IMR-90 (cell line): ENCODE measurements around the gene PVALEF. TPM values are rescaled to one million over a fixed set of nuclear protein-coding genes. Genes with fewer than 3 reads are reported as not detected.

Experiments used
- ATAC-seq: fragments of 200-7000 bp; cut with Tn5 transposase; 2 replicates; pipeline ENCODE4 v1.9.1; 2020; ENCODE audit warnings: low read depth, mild to moderate bottlenecking, moderate library complexity
- BruUV-seq: library from RNA; stranded (reverse); fragments of 400-500 nt; replicated peaks from 2 replicates; lab custom pipeline; 2021; lab: Mats Ljungman, UMichigan
- CTCF ChIA-PET: fragments of 300-600 bp; formaldehyde crosslinking; extraction: SDS; loops from one replicate; lab custom pipeline; 2021; ENCODE audit warnings: antibody characterized with exemption; lab: Yijun Ruan, JAX
- POLR2A ChIA-PET: fragments of 300-600 bp; sonication (Branson Sonifier 250); formaldehyde crosslinking; loops from one replicate; lab custom pipeline; 2022; ENCODE audit warnings: antibody characterized with exemption; ENCODE audit not compliant: unreplicated experiment; lab: Charles Lee
- DNase-seq: peaks from one replicate; pipeline ENCODE4 v3.0.0; 2013
- H2AFZ ChIP-seq: replicated peaks from 2 replicates; pipeline ENCODE3; 2013; ENCODE audit warnings: low read length, mild to moderate bottlenecking; ENCODE audit not compliant: poor library complexity
- H2AK5ac ChIP-seq: 2 replicates; pipeline ENCODE4 v1.6.1; 2013; ENCODE audit warnings: low read depth, low read length, inconsistent platforms
- H2AK9ac ChIP-seq: replicated peaks from 2 replicates; pipeline ENCODE3; 2013; ENCODE audit warnings: mild to moderate bottlenecking, low read depth, low read length, moderate library complexity; ENCODE audit not compliant: poor library complexity
- H2BK120ac ChIP-seq: 2 replicates; pipeline ENCODE4 v1.6.1; 2013; ENCODE audit warnings: low read depth, low read length, inconsistent platforms
- H2BK15ac ChIP-seq: 3 replicates; pipeline ENCODE4 v1.6.1; 2013; ENCODE audit warnings: low read depth, low read length, inconsistent platforms
- H2BK20ac ChIP-seq: 2 replicates; pipeline ENCODE4 v1.6.1; 2013; ENCODE audit warnings: low read depth, mild to moderate bottlenecking, inconsistent platforms, low read length, moderate library complexity
- H2BK5ac ChIP-seq: 2 replicates; pipeline ENCODE4 v1.6.1; 2013; ENCODE audit warnings: mild to moderate bottlenecking, low read depth, low read length, inconsistent platforms; ENCODE audit not compliant: poor library complexity, severe bottlenecking
- H3K14ac ChIP-seq: replicated peaks from 2 replicates; pipeline ENCODE4 v1.6.1; 2013; ENCODE audit warnings: low read depth, low read length, inconsistent platforms
- H3K18ac ChIP-seq: 2 replicates; pipeline ENCODE4 v1.6.1; 2013; ENCODE audit warnings: low read depth, low read length, control low read depth
- H3K23ac ChIP-seq: 2 replicates; pipeline ENCODE4 v1.6.1; 2013; ENCODE audit warnings: low read depth, low read length, inconsistent platforms
- H3K27ac ChIP-seq: 2 replicates; pipeline ENCODE4 v1.5.1; 2013; ENCODE audit warnings: mild to moderate bottlenecking, control low read depth, low read length; ENCODE audit not compliant: insufficient read depth
- H3K27me3 ChIP-seq: 2 replicates; pipeline ENCODE4 v1.6.1; 2013; ENCODE audit warnings: low read length; ENCODE audit not compliant: control insufficient read depth, insufficient read depth
- H3K36me3 ChIP-seq: 2 replicates; pipeline ENCODE4 v1.6.1; 2013; ENCODE audit warnings: low read length, mixed read lengths; ENCODE audit not compliant: control insufficient read depth, insufficient read depth
- H3K4ac ChIP-seq: 2 replicates; pipeline ENCODE4 v1.6.1; 2013; ENCODE audit warnings: low read depth, low read length, inconsistent platforms
- H3K4me1 ChIP-seq: 2 replicates; pipeline ENCODE4 v1.6.1; 2013; ENCODE audit warnings: low read length, mixed read lengths; ENCODE audit not compliant: control insufficient read depth, insufficient read depth
- H3K4me2 ChIP-seq: 2 replicates; pipeline ENCODE4 v1.6.1; 2013; ENCODE audit warnings: low read depth, mild to moderate bottlenecking, control low read depth, low read length, moderate library complexity
- H3K4me3 ChIP-seq: 2 replicates; pipeline ENCODE4 v1.5.1; 2013; ENCODE audit warnings: low read depth, mild to moderate bottlenecking, control low read depth, low read length, moderate library complexity; ENCODE audit not compliant: insufficient read depth
- H3K56ac ChIP-seq: 2 replicates; pipeline ENCODE4 v1.6.1; 2013; ENCODE audit warnings: low read length, inconsistent platforms; ENCODE audit not compliant: insufficient read depth; ENCODE audit errors: extremely low read depth
- H3K79me1 ChIP-seq, 2 experiments: 2 replicates each; pipeline ENCODE4 v1.6.1; 2013; ENCODE audit warnings: low read length in 2 of 2, inconsistent platforms in 1 of 2, low read depth in 1 of 2
- H3K9ac ChIP-seq: 2 replicates; pipeline ENCODE4 v1.6.1; 2013; ENCODE audit warnings: low read depth, low read length, control low read depth
- H3K9me1 ChIP-seq: 2 replicates; pipeline ENCODE4 v1.6.1; 2013; ENCODE audit warnings: low read length, inconsistent platforms; ENCODE audit not compliant: insufficient read depth
- H3K9me3 ChIP-seq: 2 replicates; pipeline ENCODE4 v1.6.1; 2013; ENCODE audit warnings: low read length; ENCODE audit not compliant: control insufficient read depth, insufficient read depth
- H4K20me1 ChIP-seq: 2 replicates; pipeline ENCODE4 v1.6.1; 2013; ENCODE audit warnings: low read length, inconsistent platforms; ENCODE audit not compliant: insufficient read depth
- H4K5ac ChIP-seq: 2 replicates; pipeline ENCODE4 v1.6.1; 2013; ENCODE audit warnings: mild to moderate bottlenecking, low read depth, low read length, control low read depth
- H4K8ac ChIP-seq, 2 experiments: 2 replicates each; pipeline ENCODE4 v1.6.1; 2013; ENCODE audit warnings: low read depth in 2 of 2, low read length in 2 of 2, control low read depth in 1 of 2, inconsistent platforms in 1 of 2
- H4K91ac ChIP-seq: 2 replicates; pipeline ENCODE4 v1.6.1; 2013; ENCODE audit warnings: low read depth, low read length, inconsistent platforms; ENCODE audit not compliant: insufficient read depth
- MAZ ChIP-seq: IDR thresholded peaks from 2 replicates; pipeline ENCODE4 v1.6.1; 2012; ENCODE audit warnings: low read depth, mild to moderate bottlenecking, low read length, improper control_type of control experiment, moderate library complexity, borderline replicate concordance
- RAD21 ChIP-seq: IDR thresholded peaks from 2 replicates; pipeline ENCODE4 v1.6.1; 2012; ENCODE audit warnings: low read length, improper control_type of control experiment
- SMC3 ChIP-seq: fragments of 150-350 bp; IDR thresholded peaks from 2 replicates; pipeline ENCODE4 v1.6.1; 2016; ENCODE audit warnings: low read depth, mild to moderate bottlenecking, antibody characterized with exemption, low read length, moderate library complexity
- WGBS, 2 experiments: methylation state at CpG; one replicate each; pipeline versions ENCODE4 v1.1.5 to v1.1.7; 2013; ENCODE audit warnings: missing lambda C conversion rate in 2 of 2; ENCODE audit not compliant: insufficient read length in 1 of 2; ENCODE audit errors: extremely low coverage in 2 of 2; 5-methylcytosine and 5-hydroxymethylcytosine counted together
- dilution Hi-C: fragments of 300-500 bp; cut with HindIII; formaldehyde crosslinking; loops from one replicate; pipeline ENCODE4 v1.14.3; 2018; ENCODE audit warnings: low sequenced_read_pairs; ENCODE audit not compliant: unreplicated experiment
- in situ Hi-C: fragments of 300-500 bp; cut with MboI; formaldehyde crosslinking; loops from 3 replicates; pipeline ENCODE4 v1.14.3; 2019; ENCODE audit warnings: low sequenced_read_pairs, inconsistent platforms, mixed read lengths
- intact Hi-C: fragments of 100-400 bp; cut with micrococcal nuclease; formaldehyde crosslinking; loops from 2 replicates; pipeline ENCODE4 v1.10.0; 2022
- polyA plus RNA-seq, 3 experiments: library from polyadenylated mRNA; depleted of rRNA; stranded (reverse); fragments of >200 nt; gene quantifications; 2 replicates each; pipeline ENCODE4 v1.2.3, GENCODE V29; 2012; ENCODE audit warnings: low replicate concordance in 1 of 3
- total RNA-seq: library from RNA; depleted of rRNA; stranded (reverse); fragments of >200 nt; gene quantifications from 2 replicates; pipeline ENCODE4 v1.2.3, GENCODE V29; 2012

Gene PVALEF
- total and polyA plus RNA-seq, 2 of the 4 experiments (the other 2 are of a cell fraction), result not detected

DNA sequence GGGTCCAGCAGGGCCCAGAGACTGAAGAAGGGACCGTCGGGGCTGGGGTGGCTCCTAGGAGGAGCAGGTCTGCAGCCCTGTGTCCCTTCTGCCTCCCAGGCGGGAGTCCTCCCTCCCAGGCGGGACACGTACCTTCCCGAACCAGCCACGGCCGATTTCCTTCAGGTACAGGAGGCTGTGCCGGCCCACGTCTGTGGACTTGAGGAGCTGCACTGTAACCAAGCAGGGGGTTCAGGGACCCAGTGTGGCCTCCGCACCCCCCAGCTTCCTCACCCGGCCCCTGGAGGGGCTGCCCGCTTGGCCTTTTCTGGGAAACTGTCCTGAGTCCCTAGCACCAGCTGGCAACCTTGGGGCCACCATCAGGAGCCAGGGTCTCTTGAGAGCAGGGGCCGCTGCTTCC lies 37.0 kb upstream of the PVALEF start:
- Histone ChIP-seq H3K79me1 (no peaks in the 10 kb centered on the region), H3K4me1 (no peaks in the 10 kb centered on the region), H3K9me1 (no peaks in the 10 kb centered on the region), H4K5ac (no peak overlapping the region), H2AFZ (no peak overlapping the region), H2BK20ac (no peak overlapping the region), H2AK5ac (no peak overlapping the region), H2BK120ac (no peak overlapping the region), H3K9ac (no peak overlapping the region), H3K27ac (no peak overlapping the region), H3K56ac (no peak overlapping the region), H2BK15ac (no peak overlapping the region), H4K8ac (no peak overlapping the region), H3K4me2 (no peak overlapping the region), H3K18ac (no peak overlapping the region), H4K91ac (no peak overlapping the region), H3K4ac (no peak overlapping the region), H3K23ac (no peak overlapping the region), H2AK9ac (no peak overlapping the region), H3K9me3 (no peaks in the 10 kb centered on the region), H3K27me3 (peaks cover 23% of the 10 kb centered on the region), H3K4me3 (no peak overlapping the region), H4K20me1 (no peaks in the 10 kb centered on the region), H3K14ac (no peak overlapping the region), H3K36me3 (no peaks in the 10 kb centered on the region), H2BK5ac (no peak overlapping the region)
- POLR2A ChIA-PET, result no interaction called here
- dilution Hi-C loops (no loop called here), intact Hi-C loops (no loop called here), in situ Hi-C loops (no loop called here)
- no peak for DNase-seq
- 72% methylated on average over 7 of the region's 14 CpGs; no CpG with 5 or more reads in 1 of the 2 experiments for WGBS, 2 experiments
- TF ChIP-seq MAZ, result no peak
- no peak for TF ChIP-seq RAD21
- TF ChIP-seq SMC3, result no peak
- no peak for ATAC-seq
- BruUV-seq, result no TSS peak
- CTCF ChIA-PET, result no interaction called here
